ENCODE results near the gene CD3E. TPM values are rescaled to one million over a fixed set of nuclear protein-coding genes. Genes with fewer than 3 reads are reported as not detected.

CD3E gene
- total and polyA plus RNA-seq, 4 donors, result 0.33 to 2.3 (median 1.8) TPM

GRCh38 chr11:118267486-118267885 is 37.0 kb upstream of the CD3E start:
- H3K27ac ChIP-seq (ENCODE audit: low read depth in 1 of 2, low read length in 2 of 2), result no peak overlapping the region
- H3K4me1 ChIP-seq (ENCODE audit: control insufficient read depth in 4 of 4, insufficient read depth in 4 of 4, low read length in 3 of 4), result peaks cover 5 to 11% (median 7%) of the 10 kb centered on the region in 4 donors
- H3K9me3 ChIP-seq (ENCODE audit: control insufficient read depth in 4 of 4, low read length in 3 of 4), result no peaks in the 10 kb centered on the region
- no peaks in the 10 kb centered on the region for H3K36me3 ChIP-seq (ENCODE audit: control insufficient read depth in 4 of 4, insufficient read depth in 3 of 4, low read depth in 1 of 4, low read length in 3 of 4)
- no peak for DNase-seq (ENCODE audit: low spot score)
- no peaks in the 10 kb centered on the region for H3K27me3 ChIP-seq (ENCODE audit: control insufficient read depth in 4 of 4, insufficient read depth in 4 of 4, low read length in 3 of 4)
- H3K9ac ChIP-seq (ENCODE audit: low read depth in 1 of 2, low read length in 2 of 2), result no peak overlapping the region
- H3K4me3 ChIP-seq (ENCODE audit: low read depth in 1 of 3, low read length in 3 of 3), result no peak overlapping the region
- TF ChIP-seq EGR1 (IDR thresholded peaks at IDR 0.05; ENCODE audit: low read depth in 2 of 2) (no peak), CTCF (IDR thresholded peaks at IDR 0.05; ENCODE audit: low read depth, low read length, missing input control) (no peak), ATF3 (IDR thresholded peaks at IDR 0.05) (no peak), YY1 (IDR thresholded peaks at IDR 0.05) (no peak)
- 88% methylated on average over 4 of the region's 4 CpGs for WGBS

- Histone ChIP-seq H3K9me3 (ENCODE audit: control insufficient read depth in 4 of 4, low read length in 3 of 4) (no peaks in the 10 kb centered on the region), H3K36me3 (ENCODE audit: control insufficient read depth in 4 of 4, insufficient read depth in 3 of 4, low read depth in 1 of 4, low read length in 3 of 4) (no peaks in the 10 kb centered on the region), H3K4me1 (ENCODE audit: control insufficient read depth in 4 of 4, insufficient read depth in 4 of 4, low read length in 3 of 4) (no peaks in the 10 kb centered on the region), H3K9ac (ENCODE audit: low read depth in 1 of 2, low read length in 2 of 2) (no peak overlapping the region), H3K27me3 (ENCODE audit: control insufficient read depth in 4 of 4, insufficient read depth in 4 of 4, low read length in 3 of 4) (no peaks in the 10 kb centered on the region), H3K27ac (ENCODE audit: low read depth in 1 of 2, low read length in 2 of 2) (no peak overlapping the region), H3K4me3 (ENCODE audit: low read depth in 1 of 3, low read length in 3 of 3) (no peak overlapping the region)
- no peak for TF ChIP-seq NR2F2 (IDR thresholded peaks at IDR 0.05)
- TF ChIP-seq EGR1 (IDR thresholded peaks at IDR 0.05; ENCODE audit: low read depth in 2 of 2), result no peak
- 73% methylated on average over 2 of the region's 2 CpGs for WGBS
- no peak for DNase-seq (ENCODE audit: low spot score)
These were observed 32.5 kb upstream of the CD3E start for GRCh38 chr11:118272001-118272400.

GRCh38 chr11:118274186-118274585 is 30.3 kb upstream of the CD3E start:
- Histone ChIP-seq H3K36me3 (ENCODE audit: control insufficient read depth in 4 of 4, insufficient read depth in 3 of 4, low read depth in 1 of 4, low read length in 3 of 4) (no peaks in the 10 kb centered on the region), H3K27me3 (ENCODE audit: control insufficient read depth in 4 of 4, insufficient read depth in 4 of 4, low read length in 3 of 4) (no peaks in the 10 kb centered on the region), H3K4me1 (ENCODE audit: control insufficient read depth in 4 of 4, insufficient read depth in 4 of 4, low read length in 3 of 4) (no peaks in the 10 kb centered on the region), H3K9me3 (ENCODE audit: control insufficient read depth in 4 of 4, low read length in 3 of 4) (no peaks in the 10 kb centered on the region), H3K27ac (ENCODE audit: low read depth in 1 of 2, low read length in 2 of 2) (no peak overlapping the region), H3K4me3 (ENCODE audit: low read depth in 1 of 3, low read length in 3 of 3) (no peak overlapping the region), H3K9ac (ENCODE audit: low read depth in 1 of 2, low read length in 2 of 2) (no peak overlapping the region)
- TF ChIP-seq YY1 (IDR thresholded peaks at IDR 0.05) (no peak), RXRA (IDR thresholded peaks at IDR 0.05) (no peak), JUND (IDR thresholded peaks at IDR 0.05) (no peak), NR2F2 (IDR thresholded peaks at IDR 0.05) (no peak), HNF4G (IDR thresholded peaks at IDR 0.05) (no peak), RAD21 (IDR thresholded peaks at IDR 0.05) (no peak), REST (IDR thresholded peaks at IDR 0.05) (no peak), GABPA (IDR thresholded peaks at IDR 0.05 in 1 of 2, conservative IDR thresholded peaks at IDR 0.05 in 1 of 2) (no peak), FOXA1 (IDR thresholded peaks at IDR 0.05) (no peak), HNF4A (conservative IDR thresholded peaks at IDR 0.05) (no peak), EGR1 (IDR thresholded peaks at IDR 0.05; ENCODE audit: low read depth in 2 of 2) (no peak), ZBTB33 (IDR thresholded peaks at IDR 0.05) (no peak), SP1 (IDR thresholded peaks at IDR 0.05) (no peak), MAX (IDR thresholded peaks at IDR 0.05) (no peak), CTCF (IDR thresholded peaks at IDR 0.05; ENCODE audit: low read depth, low read length, missing input control) (no peak), FOXA2 (IDR thresholded peaks at IDR 0.05) (no peak), TAF1 (conservative IDR thresholded peaks at IDR 0.05) (no peak), ATF3 (IDR thresholded peaks at IDR 0.05) (no peak)
- no peak for DNase-seq (ENCODE audit: low spot score)
- WGBS, result 81% methylated on average over 2 of the region's 2 CpGs

Measured in liver (tissue), 9 donors.